Effector CD4-positive, alpha-beta T cell (primary cell): ENCODE results near the gene PCDHA10.

ENCODE experiments used
- DNase-seq: peaks from one replicate; pipeline ENCODE4 v3.0.0-alpha.2; 2020

The PCDHA10 gene

GRCh38 chr5:140883927-140884697 is 28.4 kb downstream of the PCDHA10 start:
- no peak for DNase-seq

- no peak for DNase-seq
Observed at GRCh38 chr5:140916325-140916724, 60.6 kb downstream of the PCDHA10 start.
